IPS-20b (cell line): ENCODE results near the gene TRIM24.
A peak's percentile ranks its signal among the peaks of the same experiment; 100 is the strongest.
"Not testable (repeated sequence)": the region's sequence is repeated elsewhere in the genome, so short reads cannot be mapped to it uniquely, and the experiment has no call there.

Experiments used
- H3K27ac ChIP-seq: one replicate; pipeline ENCODE4 v1.5.1; 2013; ENCODE audit warnings: low read length
- H3K27me3 ChIP-seq: 2 replicates; pipeline ENCODE4 v1.6.1; 2013; ENCODE audit warnings: mild to moderate bottlenecking, low read length, inconsistent platforms; ENCODE audit not compliant: insufficient read depth
- H3K36me3 ChIP-seq: 2 replicates; pipeline ENCODE4 v1.6.1; 2013; ENCODE audit warnings: low read depth, mild to moderate bottlenecking, inconsistent platforms, low read length, moderate library complexity; ENCODE audit not compliant: insufficient read depth
- H3K4me1 ChIP-seq: 2 replicates; pipeline ENCODE4 v1.6.1; 2013; ENCODE audit warnings: mild to moderate bottlenecking, control low read depth, inconsistent platforms, low read length, moderate library complexity; ENCODE audit not compliant: insufficient read depth
- H3K4me3 ChIP-seq: 2 replicates; pipeline ENCODE4 v1.5.1; 2013; ENCODE audit warnings: mild to moderate bottlenecking, low read length, inconsistent platforms
- H3K9ac ChIP-seq: 2 replicates; pipeline ENCODE4 v1.6.1; 2013; ENCODE audit warnings: low read depth, mild to moderate bottlenecking, inconsistent platforms, low read length, moderate library complexity
- H3K9me3 ChIP-seq: 2 replicates; pipeline ENCODE4 v1.6.1; 2013; ENCODE audit warnings: mild to moderate bottlenecking, low read depth, low read length, inconsistent platforms; ENCODE audit not compliant: insufficient read depth

TRIM24 gene

GRCh38 chr7:138465046-138465445 lies 5.0 kb downstream of the TRIM24 start:
- peak overlapping the region; percentile 49 for H3K4me3 ChIP-seq
- no peak overlapping the region for H3K27ac ChIP-seq
- H3K9me3 ChIP-seq, result no peaks in the 10 kb centered on the region
- peaks cover 17% of the 10 kb centered on the region; the same call in 1 of the 2 replicates for H3K4me1 ChIP-seq
- peaks cover 55% of the 10 kb centered on the region for H3K36me3 ChIP-seq
- H3K27me3 ChIP-seq, result no peaks in the 10 kb centered on the region
- no peak overlapping the region; the same call in 1 of the 2 replicates for H3K9ac ChIP-seq

- Histone ChIP-seq H3K36me3 (peaks cover 53% of the 10 kb centered on the region), H3K4me1 (peaks cover 25% of the 10 kb centered on the region; the same call in 1 of the 2 replicates), H3K4me3 (peak overlapping the region; percentile 38; the same call in 1 of the 2 replicates)
- H3K9me3 ChIP-seq, H3K27me3 ChIP-seq, H3K27ac ChIP-seq, H3K9ac ChIP-seq: not testable (repeated sequence)
These were observed 6.2 kb downstream of the TRIM24 start for GRCh38 chr7:138466069-138466756.

- H3K4me3 ChIP-seq, result peak overlapping the region; percentile 35; the same call in 1 of the 2 replicates
- H3K4me1 ChIP-seq, result peaks cover 31% of the 10 kb centered on the region; the same call in 1 of the 2 replicates
- no peaks in the 10 kb centered on the region for H3K27me3 ChIP-seq
- peaks cover 41% of the 10 kb centered on the region for H3K36me3 ChIP-seq
- no peaks in the 10 kb centered on the region for H3K9me3 ChIP-seq
- no peak overlapping the region for H3K9ac ChIP-seq
- no peak overlapping the region for H3K27ac ChIP-seq
These were observed 8.4 kb downstream of the TRIM24 start for GRCh38 chr7:138468244-138469123.

GRCh38 chr7:138470391-138471157 lies 10.5 kb downstream of the TRIM24 start:
- no peaks in the 10 kb centered on the region for H3K9me3 ChIP-seq
- H3K27ac ChIP-seq, result no peak overlapping the region
- no peaks in the 10 kb centered on the region for H3K27me3 ChIP-seq
- H3K9ac ChIP-seq, result no peak overlapping the region
- peaks cover 25% of the 10 kb centered on the region for H3K36me3 ChIP-seq
- H3K4me3 ChIP-seq, result 0 out of 2 replicates have a peak overlapping the region, but pooled peaks have one; percentile 17
- H3K4me1 ChIP-seq, result peaks cover 38% of the 10 kb centered on the region; the same call in 1 of the 2 replicates

GRCh38 chr7:138472292-138473079 lies 12.4 kb downstream of the TRIM24 start:
- no peak overlapping the region for H3K27ac ChIP-seq

GRCh38 chr7:138475377-138475776 lies 15.3 kb downstream of the TRIM24 start:
- Histone ChIP-seq H3K4me3 (no peak overlapping the region), H3K27ac (no peak overlapping the region), H3K9me3 (no peaks in the 10 kb centered on the region), H3K36me3 (peaks cover 6% of the 10 kb centered on the region), H3K27me3 (no peaks in the 10 kb centered on the region), H3K9ac (no peak overlapping the region), H3K4me1 (peaks cover 39% of the 10 kb centered on the region; the same call in 1 of the 2 replicates)

More at GRCh38 chr7:138472292-138473079, 12.4 kb downstream of the TRIM24 start:
- H3K27me3 ChIP-seq, result no peaks in the 10 kb centered on the region
- peaks cover 23% of the 10 kb centered on the region for H3K36me3 ChIP-seq
- no peaks in the 10 kb centered on the region for H3K9me3 ChIP-seq
- H3K4me3 ChIP-seq, result 0 out of 2 replicates have a peak overlapping the region, but pooled peaks have one; percentile 21
- H3K4me1 ChIP-seq, result peaks cover 38% of the 10 kb centered on the region; the same call in 1 of the 2 replicates
- H3K9ac ChIP-seq, result no peak overlapping the region

- no peak overlapping the region for H3K4me3 ChIP-seq
- H3K4me1 ChIP-seq, result peaks cover 29% of the 10 kb centered on the region; the same call in 1 of the 2 replicates
- no peak overlapping the region for H3K27ac ChIP-seq
- H3K9me3 ChIP-seq, result no peaks in the 10 kb centered on the region
- H3K9ac ChIP-seq, result no peak overlapping the region
- peaks cover 13% of the 10 kb centered on the region; the same call in 1 of the 2 replicates for H3K36me3 ChIP-seq
- H3K27me3 ChIP-seq, result no peaks in the 10 kb centered on the region
These were observed 17.1 kb downstream of the TRIM24 start for GRCh38 chr7:138477081-138477578.

- peaks cover 25% of the 10 kb centered on the region; the same call in 1 of the 2 replicates for H3K4me1 ChIP-seq
- no peaks in the 10 kb centered on the region for H3K9me3 ChIP-seq
- no peaks in the 10 kb centered on the region for H3K27me3 ChIP-seq
- peaks cover 17% of the 10 kb centered on the region; the same call in 1 of the 2 replicates for H3K36me3 ChIP-seq
- H3K9ac ChIP-seq, result no peak overlapping the region
- H3K4me3 ChIP-seq, result no peak overlapping the region
- H3K27ac ChIP-seq, result no peak overlapping the region
These were observed 17.5 kb downstream of the TRIM24 start for GRCh38 chr7:138477581-138477980.

- no peak overlapping the region for H3K27ac ChIP-seq
- H3K36me3 ChIP-seq, result peaks cover 17% of the 10 kb centered on the region; the same call in 1 of the 2 replicates
- H3K27me3 ChIP-seq, result no peaks in the 10 kb centered on the region
- H3K4me3 ChIP-seq, result no peak overlapping the region
- H3K9me3 ChIP-seq, result no peaks in the 10 kb centered on the region
- H3K9ac ChIP-seq, result no peak overlapping the region
- peaks cover 25% of the 10 kb centered on the region; the same call in 1 of the 2 replicates for H3K4me1 ChIP-seq
These were observed 18.4 kb downstream of the TRIM24 start for GRCh38 chr7:138478499-138478908.

GRCh38 chr7:138480527-138480926 lies 20.5 kb downstream of the TRIM24 start:
- H3K9ac ChIP-seq, result no peak overlapping the region
- H3K27ac ChIP-seq, result no peak overlapping the region
- no peaks in the 10 kb centered on the region for H3K9me3 ChIP-seq
- peaks cover 16% of the 10 kb centered on the region; the same call in 1 of the 2 replicates for H3K36me3 ChIP-seq
- no peaks in the 10 kb centered on the region for H3K27me3 ChIP-seq
- peaks cover 17% of the 10 kb centered on the region; the same call in 1 of the 2 replicates for H3K4me1 ChIP-seq
- no peak overlapping the region for H3K4me3 ChIP-seq
